Thymus (tissue), 11 donors: ENCODE measurements around the gene ACCSL. TPM values are rescaled to one million over a fixed set of nuclear protein-coding genes. Genes with fewer than 3 reads are reported as not detected.
A peak's percentile ranks its signal among the peaks of the same experiment; 100 is the strongest.

ENCODE experiments used
- DNase-seq, 9 donors: peaks; one replicate each; pipeline ENCODE4 v3.0.0-alpha.2; 2013; ENCODE audit warnings: low spot score in 9 of 9, low read depth in 6 of 9, missing footprints in 1 of 9
- H3K27ac ChIP-seq, 2 donors: one replicate each; pipeline ENCODE4 v1.5.1; 2013; ENCODE audit warnings: control low read depth in 1 of 2, low read depth in 1 of 2, low read length in 1 of 2, mild to moderate bottlenecking in 1 of 2, moderate library complexity in 1 of 2
- H3K27me3 ChIP-seq, 2 donors: one replicate each; pipeline ENCODE4 v1.5.1; 2013; ENCODE audit warnings: low read length in 1 of 2; ENCODE audit not compliant: control insufficient read depth in 2 of 2, insufficient read depth in 1 of 2
- H3K36me3 ChIP-seq, 2 donors: one replicate each; pipeline ENCODE4 v1.5.1; 2013; ENCODE audit warnings: low read length in 1 of 2, mild to moderate bottlenecking in 1 of 2, moderate library complexity in 1 of 2; ENCODE audit not compliant: control insufficient read depth in 2 of 2, insufficient read depth in 2 of 2
- H3K4me1 ChIP-seq, 2 donors: one replicate each; pipeline ENCODE4 v1.5.1; 2013; ENCODE audit warnings: low read length in 2 of 2; ENCODE audit not compliant: control insufficient read depth in 2 of 2, insufficient read depth in 2 of 2
- H3K4me3 ChIP-seq, 2 donors: one replicate each; pipeline ENCODE4 v1.5.1; 2013; ENCODE audit warnings: low read length in 2 of 2, control low read depth in 1 of 2, mild to moderate bottlenecking in 1 of 2
- H3K9me3 ChIP-seq, 2 donors: one replicate each; pipeline ENCODE4 v1.5.1; 2013; ENCODE audit warnings: low read length in 1 of 2, mild to moderate bottlenecking in 1 of 2; ENCODE audit not compliant: control insufficient read depth in 2 of 2, insufficient read depth in 1 of 2
- WGBS: extraction: QIAGEN DNeasy Blood & Tissue Kit; methylation state at CpG from one replicate; pipeline ENCODE4 v1.1.7; 2013; 5-methylcytosine and 5-hydroxymethylcytosine counted together
- polyA plus RNA-seq: library from polyadenylated mRNA; stranded (reverse); fragments of 200-250 nt; gene quantifications from one replicate; pipeline ENCODE4 v1.2.3, GENCODE V29; 2013
- total RNA-seq: library from RNA; stranded (reverse); fragments of 120-200 nt; gene quantifications from one replicate; pipeline ENCODE4 v1.2.4, GENCODE V29; 2013
- donor health status: healthy.

ACCSL gene
- total and polyA plus RNA-seq, 2 donors = 0.05 to 0.11 TPM

DNA sequence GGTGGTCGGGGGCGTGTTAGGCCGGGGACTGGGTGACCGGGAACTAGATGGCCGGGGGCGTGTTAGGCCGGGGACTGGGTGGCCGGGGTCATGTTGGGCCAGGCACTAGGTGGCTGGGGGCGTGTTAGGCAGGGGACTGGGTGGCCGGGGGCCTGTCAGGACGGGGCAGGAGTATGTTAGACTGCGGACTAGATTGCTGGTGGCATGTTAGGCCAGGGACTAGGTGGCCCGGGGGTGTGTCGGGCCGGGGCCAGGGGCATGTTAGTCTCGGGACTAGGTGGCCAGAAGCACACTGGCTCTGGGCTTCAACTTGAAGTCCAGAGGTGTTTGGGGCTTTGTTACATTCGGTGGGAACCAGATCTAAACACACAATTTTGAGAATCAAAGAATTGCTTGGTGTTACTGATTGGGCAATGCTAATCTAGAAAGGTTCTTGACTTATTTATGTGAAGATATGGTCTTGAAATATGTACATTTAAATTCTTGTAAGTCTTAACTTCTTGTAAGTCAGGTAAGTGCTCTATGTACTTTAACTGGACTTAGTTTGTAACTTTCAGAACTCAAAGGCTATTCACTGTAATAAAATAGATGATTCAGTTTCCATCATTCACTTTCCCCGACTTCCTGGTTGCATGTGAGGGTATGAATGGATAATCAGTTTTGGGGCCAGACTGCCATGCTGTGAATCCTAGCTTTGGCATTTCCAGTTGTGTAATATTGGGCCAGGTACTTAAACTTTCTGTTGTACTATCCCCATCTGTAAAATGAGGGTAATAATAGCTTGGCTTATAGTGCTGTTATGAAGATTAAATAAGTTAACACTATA, 48.8 kb downstream of the ACCSL start:
- peak in 1 of 9 donors; percentile 4 for DNase-seq
- peaks cover 9 to 10% of the 10 kb centered on the region in 2 donors for H3K4me1 ChIP-seq
- peak overlapping the region; percentile 58 to 93 for H3K4me3 ChIP-seq
- no peaks in the 10 kb centered on the region for H3K9me3 ChIP-seq
- H3K27ac ChIP-seq = no peak overlapping the region
- peaks cover 0 to 6% of the 10 kb centered on the region in 2 donors for H3K27me3 ChIP-seq
- 18% methylated on average over 18 of the region's 18 CpGs for WGBS
- no peaks in the 10 kb centered on the region for H3K36me3 ChIP-seq

DNA sequence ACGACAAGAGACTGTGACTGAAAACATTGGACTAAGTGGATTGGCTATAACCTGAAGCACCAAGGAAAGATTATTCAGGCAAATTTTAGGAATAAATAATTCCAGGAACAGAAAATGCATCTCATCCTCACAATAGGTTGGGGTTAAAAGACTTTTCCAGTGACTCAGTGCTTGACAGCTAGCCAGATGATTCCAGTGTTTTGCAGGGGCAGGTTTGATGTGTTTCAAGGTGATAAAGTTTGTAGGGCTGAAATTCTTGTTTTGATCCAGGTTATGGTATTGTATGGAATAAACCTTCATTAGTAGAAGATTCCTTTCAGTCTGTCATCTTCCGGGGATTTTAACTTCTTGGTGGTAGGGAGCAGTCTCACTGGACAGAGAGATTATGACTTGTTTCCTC, 50.0 kb downstream of the ACCSL start:
- no peaks in the 10 kb centered on the region for H3K36me3 ChIP-seq
- H3K27ac ChIP-seq = no peak overlapping the region
- H3K27me3 ChIP-seq = peaks cover 0 to 6% of the 10 kb centered on the region in 2 donors
- no peak overlapping the region for H3K4me3 ChIP-seq
- no peaks in the 10 kb centered on the region for H3K9me3 ChIP-seq
- H3K4me1 ChIP-seq = peaks cover 9 to 10% of the 10 kb centered on the region in 2 donors
- 98% methylated on average over 2 of the region's 2 CpGs for WGBS
- DNase-seq = no peak

DNA sequence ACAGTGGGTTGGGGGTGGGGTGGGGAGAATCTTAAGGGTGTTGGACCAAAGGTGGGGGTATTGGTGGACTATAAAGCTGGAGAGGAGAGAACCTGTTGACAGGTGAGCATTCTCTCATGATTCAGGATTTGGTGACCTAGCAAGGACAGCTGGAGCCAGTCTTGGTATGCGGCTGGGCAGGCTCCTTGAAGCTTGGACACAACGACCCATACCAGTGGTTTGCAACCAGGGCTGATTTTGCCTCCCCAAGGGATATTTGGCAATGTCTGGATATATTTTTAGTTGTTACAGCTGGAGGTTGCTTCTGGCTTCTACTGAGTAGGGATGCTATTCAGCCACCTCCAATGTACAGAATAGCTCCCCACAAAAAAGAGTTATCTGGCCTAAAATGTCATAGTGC, 53.3 kb downstream of the ACCSL start:
- 100% methylated on average over 2 of the region's 2 CpGs for WGBS
- no peak for DNase-seq
- Histone ChIP-seq H3K27me3 (peaks cover 0 to 4% of the 10 kb centered on the region in 2 donors), H3K36me3 (no peaks in the 10 kb centered on the region), H3K9me3 (no peaks in the 10 kb centered on the region), H3K27ac (no peak overlapping the region), H3K4me3 (no peak overlapping the region), H3K4me1 (peaks cover 5 to 7% of the 10 kb centered on the region in 2 donors)

DNA sequence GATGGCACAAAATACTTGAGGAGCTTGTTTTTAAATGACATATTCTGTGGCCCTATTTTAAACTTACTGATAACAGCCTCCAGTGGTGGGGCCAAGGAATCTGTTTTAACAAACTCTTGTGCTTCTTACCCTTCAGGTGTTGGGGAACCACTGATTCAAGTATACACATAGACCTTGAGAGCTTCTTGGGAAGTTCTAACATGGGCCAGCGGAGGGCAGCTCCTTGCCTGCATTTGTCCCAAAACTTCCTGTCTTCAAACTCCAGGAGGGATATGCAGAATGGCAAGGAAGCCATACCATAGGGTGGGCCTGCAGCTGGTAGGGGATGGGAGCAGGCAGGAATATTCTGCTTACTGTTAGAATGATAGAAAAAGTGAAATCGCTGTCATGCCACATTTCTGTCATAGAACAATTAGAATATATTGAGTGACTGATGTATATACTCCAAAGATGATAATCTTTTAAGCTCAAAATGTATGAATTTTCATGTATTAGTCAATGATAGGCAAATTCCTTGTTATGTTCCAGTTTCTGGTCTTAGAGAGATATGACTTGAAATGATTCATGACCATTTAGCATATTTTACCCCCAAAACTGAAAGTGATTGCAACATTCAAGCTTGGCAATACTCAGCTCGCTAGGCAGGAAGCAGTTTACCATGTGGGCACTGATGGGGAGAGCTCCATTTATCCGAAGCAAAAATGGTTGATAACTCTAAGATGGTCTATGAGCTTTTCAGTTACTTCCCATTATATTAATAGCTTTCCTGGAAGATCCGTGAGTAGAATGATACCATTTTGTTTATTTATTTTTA, 56.9 kb downstream of the ACCSL start:
- Histone ChIP-seq H3K9me3 (no peaks in the 10 kb centered on the region), H3K4me3 (no peak overlapping the region), H3K4me1 (no peaks in the 10 kb centered on the region), H3K27ac (no peak overlapping the region), H3K27me3 (no peaks in the 10 kb centered on the region), H3K36me3 (peaks cover 5 to 7% of the 10 kb centered on the region in 2 donors)
- no peak for DNase-seq
- 93% methylated on average over 5 of the region's 5 CpGs for WGBS

DNA sequence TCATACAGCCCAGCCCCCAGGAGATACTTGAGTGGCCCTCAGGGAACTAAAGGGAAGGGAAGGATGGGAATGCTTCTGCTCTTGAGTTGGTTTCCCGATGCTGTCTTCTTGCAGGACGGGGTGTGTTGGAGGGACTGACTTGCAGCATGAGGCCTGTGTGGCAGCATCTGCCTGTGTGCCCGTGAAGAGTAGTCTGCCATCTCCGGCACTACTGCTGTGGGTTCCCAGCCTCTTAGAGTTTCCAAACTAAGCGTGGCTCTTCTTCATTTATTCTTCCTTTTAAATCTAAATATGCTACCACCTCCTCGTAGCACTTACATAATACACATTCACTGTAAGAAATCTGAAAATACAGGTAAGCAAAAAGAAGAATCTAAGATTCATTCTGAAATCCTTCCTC, 60.5 kb downstream of the ACCSL start:
- no peak for DNase-seq
- Histone ChIP-seq H3K27ac (no peak overlapping the region), H3K4me3 (no peak overlapping the region), H3K4me1 (no peaks in the 10 kb centered on the region), H3K9me3 (no peaks in the 10 kb centered on the region), H3K27me3 (no peaks in the 10 kb centered on the region), H3K36me3 (peaks cover 7 to 11% of the 10 kb centered on the region in 2 donors)
- WGBS = 97% methylated on average over 6 of the region's 6 CpGs

Other genes with a start within 250 kb of the ACCSL start
- 36.0 TPM for gene ALKBH3, start 167.2 kb upstream of the ACCSL start, total RNA-seq
- gene ALKBH3, start 167.2 kb upstream of the ACCSL start, polyA plus RNA-seq = 33.5 TPM
- 2.9 TPM for gene C11orf96, start 105.3 kb upstream of the ACCSL start, total RNA-seq
- gene C11orf96, start 105.3 kb upstream of the ACCSL start, polyA plus RNA-seq = 42.3 TPM
- gene ACCS, start 18.3 kb downstream of the ACCSL start, total RNA-seq = 6.5 TPM
- 27.2 TPM for gene ACCS, start 18.3 kb downstream of the ACCSL start, polyA plus RNA-seq
- gene EXT2, start 47.7 kb downstream of the ACCSL start, total RNA-seq = 20.2 TPM
- 19.3 TPM for gene EXT2, start 47.7 kb downstream of the ACCSL start, polyA plus RNA-seq